Erythroblast (primary cell): Measurements from ENCODE around the gene SLX4IP.
A peak's percentile ranks its signal among the peaks of the same experiment; 100 is the strongest.

Experiments used
- DNase-seq, 2 experiments: peaks; one replicate each; lab custom pipeline; 2025; lab: John Stamatoyannopoulos, UW
- GATA1 ChIP-seq: IDR thresholded peaks from 2 replicates; pipeline ENCODE4 v1.6.1; 2011; ENCODE audit warnings: low read depth, mild to moderate bottlenecking, control low read depth, low read length, moderate library complexity
- POLR2A ChIP-seq: IDR thresholded peaks from 2 replicates; pipeline ENCODE4 v1.6.1; 2011; ENCODE audit warnings: mild to moderate bottlenecking, low read length

The SLX4IP gene

GRCh38 chr20:10433623-10434466, 1.3 kb upstream of the SLX4IP start, which contains the start of gene MKKS:
MKKS (minus strand) TSS chr20:10434222; CDS start chr20:10413514, 20,708 bp downstream.
- TF ChIP-seq GATA1 (no peak), POLR2A (no peak)
- peak; percentile 93 to 95 for DNase-seq

DNA sequence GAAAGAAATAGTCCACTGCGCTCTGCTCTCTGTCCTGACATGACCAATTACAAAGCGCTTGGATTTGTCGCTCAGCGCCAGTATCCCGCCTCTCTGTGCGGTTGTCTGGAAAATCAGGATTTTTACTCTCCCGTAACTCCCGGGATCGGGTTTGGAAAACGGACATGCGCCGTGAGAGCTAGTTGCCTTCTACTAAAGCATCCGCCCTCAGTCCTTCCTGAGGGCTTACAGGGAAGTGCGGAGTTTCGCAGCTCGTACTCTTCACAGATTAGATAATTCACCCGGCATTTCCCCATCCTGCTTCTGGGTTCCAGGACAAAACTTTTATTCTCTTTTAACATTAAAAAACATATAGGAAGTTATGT, 656 bp upstream of the SLX4IP start:
- peak; percentile 96 to 97 for DNase-seq
- TF ChIP-seq POLR2A (peak; percentile 87), GATA1 (no peak)

GRCh38 chr20:10436053-10436699, 1.1 kb downstream of the SLX4IP start:
- peak; percentile 17 to 26 for DNase-seq
- no peak for TF ChIP-seq GATA1
- no peak for TF ChIP-seq POLR2A

- peak; percentile 4 to 21 for DNase-seq
- no peak for TF ChIP-seq POLR2A
- TF ChIP-seq GATA1 = no peak
Observed at GRCh38 chr20:10438217-10438616, 3.1 kb downstream of the SLX4IP start.

DNA sequence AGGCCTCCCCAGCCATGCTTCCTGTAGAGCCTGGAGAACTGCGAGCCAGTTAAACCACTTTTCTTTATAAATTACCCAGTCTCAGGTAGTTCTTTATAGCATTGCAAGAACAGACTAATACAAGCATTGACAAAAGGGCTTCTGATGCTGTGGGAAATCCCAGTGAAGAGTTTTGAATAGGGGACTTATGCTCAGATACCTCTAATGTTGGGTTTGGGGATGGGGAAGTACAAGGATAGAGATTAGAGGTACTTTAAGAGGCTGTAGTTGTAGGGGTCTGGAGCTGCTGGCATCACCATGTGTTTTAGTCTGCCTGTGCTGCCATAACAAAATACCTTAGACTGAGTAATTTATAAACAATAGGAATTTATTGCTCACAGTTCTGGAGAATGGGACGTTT, 8.8 kb downstream of the SLX4IP start:
- DNase-seq = no peak
- TF ChIP-seq GATA1 (no peak), POLR2A (no peak)

- DNase-seq = no peak
Observed at GRCh38 chr20:10445758-10446157, 10.7 kb downstream of the SLX4IP start.

DNA sequence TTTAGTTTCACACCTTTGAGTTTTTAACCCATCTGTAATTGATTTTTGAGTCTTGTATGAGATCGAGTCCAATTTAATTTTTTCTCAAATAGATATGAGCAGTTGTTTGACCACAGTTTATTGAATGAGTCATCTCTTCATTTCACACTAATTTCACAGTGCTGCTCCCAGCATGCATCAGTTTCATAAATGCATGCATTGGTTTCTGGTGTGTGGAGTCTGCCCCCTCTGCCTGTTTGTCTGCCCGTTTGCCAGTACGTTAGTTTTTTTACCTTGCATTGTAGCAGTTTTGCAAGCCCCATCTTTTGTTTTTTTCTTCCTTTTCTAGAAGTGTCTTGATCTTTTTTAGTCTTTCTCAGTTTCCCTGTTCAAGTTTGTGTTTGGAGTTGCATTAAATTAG, 11.9 kb downstream of the SLX4IP start:
- TF ChIP-seq GATA1 (no peak), POLR2A (peak; percentile 46)
- peak; percentile 68 to 71 for DNase-seq

More at GRCh38 chr20:10445758-10446157, 10.7 kb downstream of the SLX4IP start:
- TF ChIP-seq GATA1 (no peak), POLR2A (no peak)

DNA sequence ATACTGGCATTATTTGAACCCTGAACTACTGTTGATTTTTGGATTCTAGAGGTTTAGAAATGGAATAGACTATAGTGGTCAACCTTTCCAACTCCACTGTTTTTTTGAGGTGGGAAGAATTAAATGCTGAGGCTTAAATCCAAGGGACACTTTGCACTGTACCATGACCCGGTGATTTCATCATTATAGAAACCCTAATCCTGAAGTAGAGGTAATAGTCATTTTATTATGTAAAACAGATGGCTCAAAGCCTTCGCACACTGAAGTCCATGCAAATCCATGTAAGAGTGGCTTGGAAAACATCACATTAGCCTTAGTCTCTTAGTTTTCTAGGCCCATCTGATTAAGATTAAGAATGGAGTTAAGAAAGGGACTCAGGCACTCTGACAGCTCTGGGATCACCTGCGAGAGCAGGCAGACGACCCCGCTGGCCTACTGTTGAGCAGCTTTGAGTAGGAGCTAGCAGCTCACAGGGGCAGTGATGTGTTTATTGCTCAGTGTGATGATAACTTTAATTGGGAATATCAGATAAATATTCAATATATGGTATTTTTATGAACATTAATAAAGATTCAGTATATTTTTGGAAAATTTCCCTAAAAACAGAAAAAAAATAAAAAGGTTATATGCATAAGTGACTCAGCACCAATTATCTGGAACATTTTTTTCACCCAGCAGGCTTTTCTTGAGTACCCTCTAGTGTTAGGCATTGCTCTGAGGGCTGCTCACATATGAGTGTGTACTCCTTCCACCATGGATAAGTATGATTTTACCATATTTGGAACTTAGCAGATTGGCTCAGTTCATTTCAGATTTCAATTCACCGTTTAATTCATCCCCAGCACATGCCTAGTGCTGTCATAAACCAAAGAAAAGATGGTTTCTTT, 13.4 kb downstream of the SLX4IP start:
- TF ChIP-seq POLR2A = no peak
- TF ChIP-seq GATA1 = no peak
- peak in 1 of 2 experiments; percentile 26 for DNase-seq

DNA sequence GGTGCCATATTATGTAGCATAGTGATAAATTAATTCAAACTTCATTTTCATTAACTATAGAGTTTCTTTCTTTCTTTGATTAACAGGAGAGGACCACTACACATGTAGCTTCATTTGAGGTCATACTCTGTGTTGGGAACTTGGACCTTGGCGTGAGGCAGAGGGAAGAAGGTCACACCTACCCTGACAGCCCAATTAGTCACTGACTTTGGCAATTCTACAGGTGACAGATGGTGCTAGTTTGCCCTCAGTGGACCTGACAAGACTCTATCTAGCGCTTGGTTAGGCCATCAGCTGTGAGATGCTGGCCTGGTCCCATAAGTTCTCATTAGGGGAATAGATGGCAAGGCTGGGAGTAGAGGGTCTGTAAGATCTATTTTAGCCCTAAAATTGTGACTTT, 14.2 kb downstream of the SLX4IP start:
- peak in 1 of 2 experiments; percentile 19 for DNase-seq
- TF ChIP-seq GATA1 (no peak), POLR2A (no peak)

- TF ChIP-seq GATA1 = no peak
- TF ChIP-seq POLR2A = no peak
- DNase-seq = peak in 1 of 2 experiments; percentile 20
Observed at GRCh38 chr20:10453241-10453640, 18.1 kb downstream of the SLX4IP start.

GRCh38 chr20:10454151-10454750, 19.1 kb downstream of the SLX4IP start:
- DNase-seq = no peak
- TF ChIP-seq GATA1 (no peak), POLR2A (no peak)

DNA sequence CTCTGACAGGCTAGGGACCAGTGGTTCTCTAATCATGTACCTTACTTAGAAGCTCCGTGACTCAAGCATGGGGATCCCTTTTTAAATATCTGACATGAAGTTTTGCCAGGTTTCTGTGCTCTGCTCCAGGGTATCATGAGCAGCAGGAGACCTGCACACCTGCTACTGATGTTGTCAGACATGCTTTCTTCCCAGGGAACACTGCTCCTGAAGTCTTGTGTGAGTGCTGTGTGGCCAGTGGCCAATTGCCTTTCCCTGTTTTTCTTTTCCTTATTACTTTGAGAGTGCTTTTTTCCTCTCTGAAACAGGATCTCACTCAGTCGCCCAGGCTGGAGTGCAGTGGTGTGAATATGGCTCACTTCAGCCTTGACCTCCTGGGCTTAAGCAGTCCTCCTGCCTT, 26.4 kb downstream of the SLX4IP start:
- TF ChIP-seq POLR2A = no peak
- TF ChIP-seq GATA1 = no peak
- DNase-seq = no peak

GRCh38 chr20:10462516-10462915, 27.4 kb downstream of the SLX4IP start:
- TF ChIP-seq GATA1 = no peak
- TF ChIP-seq POLR2A = no peak
- DNase-seq = no peak

DNA sequence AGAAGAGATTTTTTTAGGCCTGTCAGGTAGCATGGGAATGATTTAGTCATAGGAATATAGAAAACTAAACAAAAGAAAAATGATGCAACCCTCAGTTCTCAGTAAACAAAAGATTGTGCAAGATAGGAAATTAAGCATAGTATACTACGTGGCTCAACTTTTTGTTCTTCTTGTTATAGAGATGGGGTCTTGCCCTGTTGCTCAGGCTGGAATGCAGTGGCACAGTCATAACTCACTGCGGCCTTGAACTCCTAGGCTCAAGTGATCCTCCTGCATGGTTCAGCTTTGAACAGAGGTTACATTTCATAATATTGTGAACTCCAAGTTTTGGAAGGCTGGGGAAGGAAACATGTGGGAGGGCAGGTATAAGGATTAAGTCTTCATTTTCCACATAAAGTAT, 28.5 kb downstream of the SLX4IP start:
- no peak for DNase-seq

DNA sequence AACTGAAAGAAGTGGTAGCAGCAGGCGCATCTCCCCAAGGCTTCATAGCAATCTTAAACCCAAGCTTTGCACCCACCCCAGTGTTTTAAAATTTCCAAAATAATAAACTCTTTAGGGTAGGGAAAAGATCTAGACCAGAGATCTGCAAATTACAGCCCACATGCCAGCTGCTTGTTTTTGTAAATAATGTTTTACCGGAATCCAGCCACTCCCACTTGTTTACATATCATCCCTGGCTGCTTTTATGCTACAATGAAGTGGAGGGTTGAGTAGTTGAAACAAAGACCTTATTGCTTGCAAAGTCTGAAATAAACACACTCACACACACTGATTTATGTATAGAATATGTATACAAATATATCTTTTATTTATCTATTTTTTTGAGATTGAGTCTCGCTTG, 30.0 kb downstream of the SLX4IP start:
- DNase-seq = no peak
- TF ChIP-seq POLR2A = no peak
- TF ChIP-seq GATA1 = no peak

More for the DNA sequence above, 28.5 kb downstream of the SLX4IP start:
- no peak for TF ChIP-seq POLR2A
- TF ChIP-seq GATA1 = no peak
